ENCODE measurements around the gene SYTL5. TPM values are rescaled to one million over a fixed set of nuclear protein-coding genes. Genes with fewer than 3 reads are reported as not detected.

Gene SYTL5
- total and polyA plus RNA-seq, 2 of the 4 experiments (the other 2 are of a cell fraction) = 0.19 to 0.54 TPM

GRCh38 chrX:38045538-38046096, 39.3 kb downstream of the SYTL5 start:
- intact Hi-C loops (cut with micrococcal nuclease) (no loop called here), in situ Hi-C loops (cut with MboI; ENCODE audit: low sequenced_read_pairs) (loop anchor here (25.0 kb wide), 1 partner anchor 92 kb away; no protein-coding TSS in a partner anchor), dilution Hi-C loops (cut with HindIII; ENCODE audit: low sequenced_read_pairs, unreplicated experiment) (no loop called here)
- Histone ChIP-seq H3K9me3 (ENCODE audit: control insufficient read depth, insufficient read depth, low read length) (0 out of 2 replicates have a peak, but pooled peaks cover 2% of the 10 kb centered on the region), H3K23ac (ENCODE audit: low read depth, low read length) (no peak overlapping the region), H2AK5ac (ENCODE audit: low read depth, low read length) (no peak overlapping the region), H3K27me3 (ENCODE audit: control insufficient read depth, insufficient read depth, low read length) (no peaks in the 10 kb centered on the region), H3K36me3 (ENCODE audit: control insufficient read depth, insufficient read depth, low read length) (no peaks in the 10 kb centered on the region), H4K5ac (ENCODE audit: low read depth, low read length) (no peak overlapping the region), H2AFZ (replicated peaks; ENCODE audit: low read length, poor library complexity) (no peak overlapping the region), H3K4me2 (ENCODE audit: low read depth, low read length) (no peak overlapping the region), H4K20me1 (ENCODE audit: insufficient read depth, low read length) (no peaks in the 10 kb centered on the region), H2BK120ac (ENCODE audit: low read depth, low read length) (no peak overlapping the region), H4K91ac (ENCODE audit: insufficient read depth, low read depth, low read length) (no peak overlapping the region), H2AK9ac (replicated peaks; ENCODE audit: low read depth, low read length, poor library complexity) (no peak overlapping the region), H3K14ac (replicated peaks; ENCODE audit: low read depth, low read length) (no peak overlapping the region), H3K4me3 (ENCODE audit: insufficient read depth, low read depth, low read length) (no peak overlapping the region), H3K18ac (ENCODE audit: low read depth, low read length) (no peak overlapping the region), H2BK5ac (ENCODE audit: low read depth, low read length, poor library complexity, severe bottlenecking) (no peak overlapping the region), H3K9me1 (ENCODE audit: insufficient read depth, low read length) (no peaks in the 10 kb centered on the region), H3K79me1 (ENCODE audit: low read depth in 1 of 2, low read length in 2 of 2) (no peaks in the 10 kb centered on the region), H3K27ac (ENCODE audit: insufficient read depth, low read length) (no peak overlapping the region), H2BK20ac (ENCODE audit: low read depth, low read length) (no peak overlapping the region), H3K4me1 (ENCODE audit: control insufficient read depth, insufficient read depth, low read length) (no peaks in the 10 kb centered on the region), H4K8ac (ENCODE audit: low read depth in 2 of 2, low read length in 2 of 2) (no peak overlapping the region), H3K9ac (ENCODE audit: low read depth, low read length) (no peak overlapping the region), H3K4ac (ENCODE audit: low read depth, low read length) (no peak overlapping the region), H3K56ac (ENCODE audit: extremely low read depth, insufficient read depth, low read length) (no peak overlapping the region), H2BK15ac (ENCODE audit: low read depth, low read length) (no peak overlapping the region)
- ChIA-PET CTCF (no interaction called here), POLR2A (ENCODE audit: unreplicated experiment) (no interaction called here)
- no TSS peak for BruUV-seq (replicated peaks)
- DNase-seq (no peak), ATAC-seq (ENCODE audit: low read depth) (no peak)
- TF ChIP-seq SMC3 (IDR thresholded peaks at IDR 0.05; ENCODE audit: low read depth, low read length) (no peak), RCOR1 (IDR thresholded peaks at IDR 0.05; ENCODE audit: insufficient replicate concordance, low read length) (no peak), MXI1 (IDR thresholded peaks at IDR 0.05; ENCODE audit: borderline replicate concordance, low read depth, low read length) (no peak), FOS (IDR thresholded peaks at IDR 0.05; ENCODE audit: low read depth, low read length) (no peak), CHD1 (IDR thresholded peaks at IDR 0.05; ENCODE audit: low read depth, low read length) (no peak), POLR2A (IDR thresholded peaks at IDR 0.05; ENCODE audit: low read depth, low read length) (no peak), RFX5 (IDR thresholded peaks at IDR 0.05; ENCODE audit: low read depth, low read length) (no peak), RAD21 (IDR thresholded peaks at IDR 0.05; ENCODE audit: low read length) (no peak), CTCF (conservative IDR thresholded peaks at IDR 0.05; ENCODE audit: low read depth, low read length) (no peak), NFE2L2 (IDR thresholded peaks at IDR 0.05; ENCODE audit: low read depth, low read length) (no peak), CEBPB (IDR thresholded peaks at IDR 0.05; ENCODE audit: low read depth, low read length) (no peak)
- 63% methylated on average over 2 of the region's 3 CpGs; no CpG with 5 or more reads in 1 of the 2 experiments for WGBS, 2 experiments (ENCODE audit: extremely low coverage in 2 of 2, insufficient read length in 1 of 2)

All from IMR-90 (cell line).